NCI-H82 treated with DMSO at 0.1 percent for 48 hours (cell line): ENCODE results near the gene OOEP.

Experiments used
- DNase-seq: peaks from one replicate; lab custom pipeline; 2025; ENCODE audit not compliant: unreplicated experiment; lab: John Stamatoyannopoulos, UW

The OOEP gene

GRCh38 chr6:73367761-73368355, 1.8 kb downstream of the OOEP start:
- DNase-seq, result peak; percentile 44

- DNase-seq, result no peak
Measured at GRCh38 chr6:73364549-73364948, 5.1 kb downstream of the OOEP start.

GRCh38 chr6:73364121-73364520, 5.6 kb downstream of the OOEP start:
- DNase-seq, result no peak

GRCh38 chr6:73363537-73363875, 6.2 kb downstream of the OOEP start:
- no peak for DNase-seq

- DNase-seq, result no peak
Measured at GRCh38 chr6:73362869-73363536, 6.7 kb downstream of the OOEP start.

- DNase-seq, result no peak
Measured at GRCh38 chr6:73362358-73362757, 7.3 kb downstream of the OOEP start, which contains the start of gene KHDC3L. TSS of gene KHDC3L (plus strand) at chr6:73362658. CDS start at chr6:73362730, 72 bp downstream.

- DNase-seq, result no peak
Measured at GRCh38 chr6:73353636-73354593, 15.8 kb downstream of the OOEP start, which contains the start of gene DPPA5. TSS of gene DPPA5 (minus strand) at chr6:73354276. CDS start at chr6:73354225, 51 bp downstream.

- DNase-seq, result no peak
Measured at GRCh38 chr6:73349311-73349710, 20.4 kb downstream of the OOEP start.

- DNase-seq, result no peak
Measured at GRCh38 chr6:73348550-73349204, 21.0 kb downstream of the OOEP start.

- DNase-seq, result no peak
Measured at GRCh38 chr6:73343164-73343563, 26.5 kb downstream of the OOEP start.

- DNase-seq, result no peak
Measured at GRCh38 chr6:73342174-73342573, 27.5 kb downstream of the OOEP start.

- DNase-seq, result no peak
Measured at GRCh38 chr6:73341335-73341734, 28.4 kb downstream of the OOEP start.

GRCh38 chr6:73340048-73340447, 29.6 kb downstream of the OOEP start:
- DNase-seq, result no peak

GRCh38 chr6:73339340-73339739, 30.4 kb downstream of the OOEP start:
- DNase-seq, result no peak

GRCh38 chr6:73329201-73329600, 40.5 kb downstream of the OOEP start:
- DNase-seq, result no peak

- DNase-seq, result no peak
Measured at GRCh38 chr6:73328790-73329189, 40.9 kb downstream of the OOEP start.

GRCh38 chr6:73325656-73326055, 44.0 kb downstream of the OOEP start:
- DNase-seq, result no peak

- DNase-seq, result no peak
Measured at GRCh38 chr6:73323323-73323722, 46.4 kb downstream of the OOEP start.
